Cardiac muscle cell (in vitro differentiated cells and primary cell): Measurements from ENCODE around the gene KLHL36. TPM values are rescaled to one million over a fixed set of nuclear protein-coding genes. Genes with fewer than 3 reads are reported as not detected.

Source experiments
- DNase-seq, 2 donors: peaks; one replicate each; pipeline versions ENCODE4 v3.0.0 to v3.0.0-alpha.2; 2010 to 2017; ENCODE audit warnings: low read depth in 1 of 2, low spot score in 1 of 2
- H3K27ac ChIP-seq: fragments of 200-600 bp; sonication (generic); 2 replicates; pipeline ENCODE4 v1.5.1; 2016
- H3K27me3 ChIP-seq: fragments of 200-600 bp; sonication (generic); 2 replicates; pipeline ENCODE4 v1.6.0; 2016; ENCODE audit warnings: control low read depth
- H3K36me3 ChIP-seq: fragments of 200-600 bp; sonication (generic); 2 replicates; pipeline ENCODE4 v1.5.1; 2016; ENCODE audit warnings: control low read depth
- H3K4me1 ChIP-seq: fragments of 200-600 bp; sonication (generic); 2 replicates; pipeline ENCODE4 v1.8.1; 2017; ENCODE audit warnings: low read depth, mild to moderate bottlenecking, mixed run types
- H3K4me3 ChIP-seq: fragments of 200-600 bp; sonication (generic); 2 replicates; pipeline ENCODE4 v1.5.1; 2016; ENCODE audit warnings: mild to moderate bottlenecking
- H3K9me3 ChIP-seq: fragments of 200-600 bp; sonication (generic); 2 replicates; pipeline ENCODE4 v1.5.1; 2017; ENCODE audit warnings: low read depth, mild to moderate bottlenecking, control low read depth
- polyA plus RNA-seq: library from polyadenylated mRNA; unstranded; fragments of >200 nt; fragmentation: Nextera tagmentation; extraction: Ambion mirVana; gene quantifications from 2 replicates; pipeline ENCODE4 v1.2.1, GENCODE V29; 2016
- total RNA-seq: library from RNA; depleted of rRNA; stranded (reverse); fragments of >200 nt; gene quantifications from 2 replicates; pipeline ENCODE4 v1.2.3, GENCODE V29; 2016
- TF ChIP-seq, protein P1 (sequence below): IDR thresholded peaks from 2 replicates; pipeline ENCODE4 v1.5.1; 2012; ENCODE audit warnings: low read depth, mild to moderate bottlenecking, low read length

Gene KLHL36
- total and polyA plus RNA-seq, 2 experiments from 2014 or later = 14.5 to 53.9 TPM

DNA sequence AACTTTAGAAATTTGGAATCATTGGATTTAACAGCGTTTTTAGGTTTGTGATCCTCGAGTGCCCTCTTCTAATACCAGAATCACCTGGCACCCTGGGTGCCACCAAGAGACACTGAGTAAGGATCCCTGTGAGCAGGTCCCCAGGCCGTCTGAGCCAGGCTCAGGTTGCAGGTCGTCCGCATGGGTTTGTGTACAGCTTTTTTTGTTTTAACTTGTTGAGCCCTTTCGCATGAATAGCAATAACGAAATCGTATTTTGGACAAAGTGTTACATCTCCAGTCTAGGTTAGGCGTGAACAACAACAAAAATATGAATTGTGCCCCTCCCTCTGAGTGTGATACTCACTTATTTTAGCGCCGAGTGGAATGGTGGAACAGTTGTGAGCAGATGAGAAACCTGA is 62.4 kb downstream of the KLHL36 start:
- Histone ChIP-seq H3K9me3 (no peaks in the 10 kb centered on the region), H3K36me3 (no peaks in the 10 kb centered on the region), H3K27ac (no peak overlapping the region), H3K4me1 (peaks cover 38% of the 10 kb centered on the region), H3K27me3 (no peaks in the 10 kb centered on the region), H3K4me3 (no peak overlapping the region)
- TF ChIP-seq, protein P1, sequence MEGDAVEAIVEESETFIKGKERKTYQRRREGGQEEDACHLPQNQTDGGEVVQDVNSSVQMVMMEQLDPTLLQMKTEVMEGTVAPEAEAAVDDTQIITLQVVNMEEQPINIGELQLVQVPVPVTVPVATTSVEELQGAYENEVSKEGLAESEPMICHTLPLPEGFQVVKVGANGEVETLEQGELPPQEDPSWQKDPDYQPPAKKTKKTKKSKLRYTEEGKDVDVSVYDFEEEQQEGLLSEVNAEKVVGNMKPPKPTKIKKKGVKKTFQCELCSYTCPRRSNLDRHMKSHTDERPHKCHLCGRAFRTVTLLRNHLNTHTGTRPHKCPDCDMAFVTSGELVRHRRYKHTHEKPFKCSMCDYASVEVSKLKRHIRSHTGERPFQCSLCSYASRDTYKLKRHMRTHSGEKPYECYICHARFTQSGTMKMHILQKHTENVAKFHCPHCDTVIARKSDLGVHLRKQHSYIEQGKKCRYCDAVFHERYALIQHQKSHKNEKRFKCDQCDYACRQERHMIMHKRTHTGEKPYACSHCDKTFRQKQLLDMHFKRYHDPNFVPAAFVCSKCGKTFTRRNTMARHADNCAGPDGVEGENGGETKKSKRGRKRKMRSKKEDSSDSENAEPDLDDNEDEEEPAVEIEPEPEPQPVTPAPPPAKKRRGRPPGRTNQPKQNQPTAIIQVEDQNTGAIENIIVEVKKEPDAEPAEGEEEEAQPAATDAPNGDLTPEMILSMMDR = no peak
- no peak for DNase-seq

Other genes with a start within 250 kb of the KLHL36 start
- gene MEAK7, start 143.9 kb upstream of the KLHL36 start, total RNA-seq = 16.3 and 28.7 TPM in 2 replicates
- gene MEAK7, start 143.9 kb upstream of the KLHL36 start, polyA plus RNA-seq = 26.6 and 33.4 TPM in 2 replicates
- gene COTL1, start 30.4 kb upstream of the KLHL36 start, total RNA-seq = 32.3 and 37.2 TPM in 2 replicates
- gene COTL1, start 30.4 kb upstream of the KLHL36 start, polyA plus RNA-seq = 70.2 and 83.5 TPM in 2 replicates
- gene USP10, start 51.5 kb downstream of the KLHL36 start, total RNA-seq = 77.4 and 91.9 TPM in 2 replicates
- 100.0 and 139 TPM in 2 replicates for gene USP10, start 51.5 kb downstream of the KLHL36 start, polyA plus RNA-seq
- 1.7 and 2.7 TPM in 2 replicates for gene CRISPLD2, start 171.5 kb downstream of the KLHL36 start, total RNA-seq
- 0.91 and 3.7 TPM in 2 replicates for gene CRISPLD2, start 171.5 kb downstream of the KLHL36 start, polyA plus RNA-seq